CD8-positive, alpha-beta memory T cell (primary cell): ENCODE measurements around the gene SNX22. TPM values are rescaled to one million over a fixed set of nuclear protein-coding genes. Genes with fewer than 3 reads are reported as not detected.

Experiments
- CTCF ChIA-PET: fragments of 350-600 bp; sonication (Branson Sonifier 250); formaldehyde crosslinking; loops from one replicate; lab custom pipeline; 2021; ENCODE audit warnings: antibody characterized with exemption; lab: Charles Lee
- POLR2A ChIA-PET: fragments of 350-600 bp; sonication (Branson Sonifier 250); formaldehyde crosslinking; loops from one replicate; lab custom pipeline; 2021; ENCODE audit warnings: antibody characterized with exemption; lab: Charles Lee
- DNase-seq, 5 donors: peaks; one replicate each; pipeline versions ENCODE4 v3.0.0 to v3.0.0-alpha.2; 2020 to 2022; ENCODE audit warnings: mixed read lengths in 1 of 5
- H3K27ac ChIP-seq: one replicate; pipeline ENCODE4 v1.7.0; 2013; ENCODE audit warnings: low read depth, mild to moderate bottlenecking, low read length, moderate library complexity
- H3K27me3 ChIP-seq: 2 replicates; pipeline ENCODE4 v1.7.0; 2013; ENCODE audit warnings: low read length, mild to moderate bottlenecking; ENCODE audit not compliant: insufficient read depth, poor library complexity, severe bottlenecking
- H3K36me3 ChIP-seq: 2 replicates; pipeline ENCODE4 v1.7.0; 2013; ENCODE audit warnings: mild to moderate bottlenecking, low read length, moderate library complexity; ENCODE audit not compliant: insufficient read depth
- H3K4me1 ChIP-seq: 2 replicates; pipeline ENCODE4 v1.7.0; 2013; ENCODE audit warnings: mild to moderate bottlenecking, low read length, moderate library complexity; ENCODE audit not compliant: insufficient read depth
- H3K4me3 ChIP-seq: 2 replicates; pipeline ENCODE4 v1.7.0; 2013; ENCODE audit warnings: mild to moderate bottlenecking, low read length
- H3K9me3 ChIP-seq: 2 replicates; pipeline ENCODE4 v1.7.0; 2013; ENCODE audit warnings: mild to moderate bottlenecking, low read length
- H3K27ac Mint-ChIP-seq, 8 donors: one replicate each; pipeline ENCODE4 v1.8.0; 2020 to 2021; ENCODE audit warnings: mixed read lengths in 8 of 8, mild to moderate bottlenecking in 6 of 8, inconsistent platforms in 3 of 8, moderate library complexity in 3 of 8
- H3K27me3 Mint-ChIP-seq, 2 donors: one replicate each; pipeline ENCODE4 v1.8.0; 2020 to 2021; ENCODE audit warnings: mixed read lengths in 2 of 2, mild to moderate bottlenecking in 1 of 2, moderate library complexity in 1 of 2
- H3K36me3 Mint-ChIP-seq, 3 donors: one replicate each; pipeline ENCODE4 v1.8.0; 2020 to 2021; ENCODE audit warnings: mixed read lengths in 3 of 3, inconsistent platforms in 1 of 3, mild to moderate bottlenecking in 1 of 3
- H3K4me1 Mint-ChIP-seq, 3 donors: one replicate each; pipeline ENCODE4 v1.8.0; 2020 to 2021; ENCODE audit warnings: mixed read lengths in 3 of 3, inconsistent platforms in 1 of 3, mild to moderate bottlenecking in 1 of 3
- H3K4me3 Mint-ChIP-seq, 7 donors: one replicate each; pipeline ENCODE4 v1.8.0; 2020 to 2021; ENCODE audit warnings: mixed read lengths in 7 of 7, mild to moderate bottlenecking in 6 of 7, moderate library complexity in 4 of 7, inconsistent platforms in 2 of 7
- H3K9me3 Mint-ChIP-seq, 5 donors: one replicate each; pipeline ENCODE4 v1.8.0; 2020 to 2022; ENCODE audit warnings: mixed read lengths in 5 of 5, mild to moderate bottlenecking in 3 of 5, moderate library complexity in 2 of 5, inconsistent platforms in 1 of 5
- polyA plus RNA-seq: library from polyadenylated mRNA; unstranded; fragments of 300-500 nt; fragmentation: Illumina TruSeq; gene quantifications from one replicate; pipeline ENCODE4 v1.2.3, GENCODE V29; 2021
- total RNA-seq, 2 experiments: library from RNA; stranded (reverse); gene quantifications; one replicate each; pipeline ENCODE4 v1.2.3, GENCODE V29; 2021

The SNX22 gene
- total and polyA plus RNA-seq, 3 experiments from 2014 or later: 0.40 to 0.90 (median 0.61) TPM

DNA sequence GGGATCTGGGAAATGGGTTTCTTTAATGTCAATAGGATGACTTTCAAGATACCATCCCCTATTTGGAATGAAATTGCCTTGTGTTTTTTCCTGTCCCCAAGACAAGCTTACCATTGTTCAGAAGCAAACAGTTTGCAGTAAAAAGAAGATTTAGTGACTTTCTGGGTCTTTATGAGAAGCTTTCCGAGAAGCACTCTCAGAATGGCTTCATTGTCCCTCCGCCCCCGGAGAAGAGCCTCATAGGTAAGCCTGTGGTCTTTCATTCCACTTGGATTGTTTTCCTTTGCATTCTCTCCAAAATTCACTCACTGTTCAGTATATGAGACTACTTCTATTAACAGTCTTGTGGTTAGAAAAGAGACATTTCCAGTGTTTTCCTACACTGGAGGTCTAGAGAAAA lies 25.6 kb upstream of the SNX22 start:
- Mint-ChIP-seq H3K27me3 (no peaks in the 10 kb centered on the region), H3K4me3 (no peak overlapping the region), H3K27ac (peak overlapping the region in 3 of 8 donors; percentile 15 to 64 (median 29)), H3K36me3 (peaks cover 5 to 91% (median 34%) of the 10 kb centered on the region in 3 donors), H3K4me1 (peaks cover 0 to 3% (median 0%) of the 10 kb centered on the region in 3 donors), H3K9me3 (no peaks in the 10 kb centered on the region)
- peaks cover 78% of the 10 kb centered on the region for H3K36me3 ChIP-seq
- no peak overlapping the region for H3K4me3 ChIP-seq
- H3K4me1 ChIP-seq: no peaks in the 10 kb centered on the region
- no peaks in the 10 kb centered on the region for H3K9me3 ChIP-seq
- DNase-seq: no peak
- CTCF ChIA-PET: no interaction called here
- POLR2A ChIA-PET: no interaction called here
- H3K27ac ChIP-seq: no peak overlapping the region
- H3K27me3 ChIP-seq: no peaks in the 10 kb centered on the region

- POLR2A ChIA-PET: no interaction called here
- no peaks in the 10 kb centered on the region for H3K27me3 Mint-ChIP-seq
- H3K36me3 ChIP-seq: peaks cover 79% of the 10 kb centered on the region
Measured at GRCh38 chr15:64127521-64128270, 23.8 kb upstream of the SNX22 start.

DNA sequence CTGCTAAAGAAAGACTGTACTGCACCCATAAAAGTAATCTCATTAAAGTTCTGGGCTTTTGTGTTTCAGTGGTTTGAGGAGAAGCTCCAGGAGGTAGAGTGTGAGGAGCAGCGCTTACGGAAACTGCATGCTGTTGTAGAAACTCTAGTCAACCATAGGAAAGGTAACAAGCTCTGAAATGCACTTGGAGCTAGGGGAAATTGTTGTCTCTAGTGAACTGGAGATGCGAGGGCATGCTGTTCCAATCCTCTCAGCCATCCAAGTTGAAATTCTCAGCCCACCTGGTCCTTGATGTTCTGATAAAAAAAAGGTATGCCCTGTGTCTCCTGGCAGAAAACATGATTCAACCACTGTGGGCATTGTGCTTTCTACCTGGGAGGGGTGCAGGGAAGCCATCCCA lies 21.4 kb upstream of the SNX22 start:
- Mint-ChIP-seq H3K27me3 (no peaks in the 10 kb centered on the region), H3K9me3 (no peaks in the 10 kb centered on the region), H3K4me1 (peaks cover 0 to 3% (median 0%) of the 10 kb centered on the region in 3 donors), H3K27ac (no peak overlapping the region), H3K36me3 (peaks cover 0 to 93% (median 34%) of the 10 kb centered on the region in 3 donors), H3K4me3 (no peak overlapping the region)
- DNase-seq: no peak
- Histone ChIP-seq H3K27ac (no peak overlapping the region), H3K27me3 (no peaks in the 10 kb centered on the region), H3K4me1 (no peaks in the 10 kb centered on the region), H3K36me3 (peaks cover 76% of the 10 kb centered on the region), H3K9me3 (no peaks in the 10 kb centered on the region), H3K4me3 (no peak overlapping the region)
- POLR2A ChIA-PET: no interaction called here
- CTCF ChIA-PET: no interaction called here

More at GRCh38 chr15:64127521-64128270, 23.8 kb upstream of the SNX22 start:
- H3K9me3 Mint-ChIP-seq: no peaks in the 10 kb centered on the region
- CTCF ChIA-PET: no interaction called here
- H3K4me3 ChIP-seq: no peak overlapping the region
- no peak overlapping the region for H3K4me3 Mint-ChIP-seq
- no peaks in the 10 kb centered on the region for H3K27me3 ChIP-seq
- no peaks in the 10 kb centered on the region for H3K4me1 ChIP-seq
- H3K4me1 Mint-ChIP-seq: peaks cover 0 to 3% (median 0%) of the 10 kb centered on the region in 3 donors
- H3K27ac Mint-ChIP-seq: peak overlapping the region in 1 of 8 donors; percentile 72
- H3K9me3 ChIP-seq: no peaks in the 10 kb centered on the region
- DNase-seq: no peak
- H3K27ac ChIP-seq: no peak overlapping the region
- H3K36me3 Mint-ChIP-seq: peaks cover 0 to 92% (median 40%) of the 10 kb centered on the region in 3 donors

- Histone ChIP-seq H3K36me3 (peaks cover 79% of the 10 kb centered on the region), H3K27me3 (no peaks in the 10 kb centered on the region), H3K27ac (no peak overlapping the region), H3K4me1 (no peaks in the 10 kb centered on the region), H3K4me3 (no peak overlapping the region), H3K9me3 (no peaks in the 10 kb centered on the region)
- CTCF ChIA-PET: interaction anchor here (1.1 kb wide), 1 partner anchor 22 kb away, joined by 5 read pairs; no protein-coding TSS in a partner anchor
- H3K36me3 Mint-ChIP-seq: peaks cover 2 to 93% (median 32%) of the 10 kb centered on the region in 3 donors
- H3K27me3 Mint-ChIP-seq: no peaks in the 10 kb centered on the region
- DNase-seq: no peak
- no peak overlapping the region for H3K4me3 Mint-ChIP-seq
- no peaks in the 10 kb centered on the region for H3K9me3 Mint-ChIP-seq
- H3K27ac Mint-ChIP-seq: peak overlapping the region in 1 of 8 donors; percentile 56
- no peaks in the 10 kb centered on the region for H3K4me1 Mint-ChIP-seq
- POLR2A ChIA-PET: interaction anchor here (1.1 kb wide), 1 partner anchor 31 kb away, joined by 4 read pairs; the partner anchor contains the start of gene PPIB
Measured at GRCh38 chr15:64131547-64131946, 20.0 kb upstream of the SNX22 start.

DNA sequence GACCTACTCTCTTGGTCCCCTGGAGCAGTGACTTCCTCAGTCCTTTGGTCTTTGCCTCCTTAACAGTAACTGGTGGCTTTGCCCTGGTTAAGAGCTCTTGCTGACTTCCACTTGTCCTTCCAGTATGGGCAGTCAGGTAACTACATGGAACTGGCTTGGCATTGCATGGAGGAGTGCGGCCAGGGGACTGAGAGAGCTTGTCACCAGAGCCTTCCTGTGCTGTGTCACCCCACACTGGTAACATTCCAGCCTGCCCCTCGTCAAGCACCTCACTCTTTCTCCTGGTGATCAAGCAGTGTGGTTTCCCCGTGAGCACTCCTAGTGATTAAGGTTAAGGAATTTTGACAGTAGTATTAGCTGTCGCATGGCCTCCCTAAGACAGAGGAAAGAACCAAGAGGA lies 19.3 kb upstream of the SNX22 start:
- H3K36me3 Mint-ChIP-seq: peaks cover 5 to 94% (median 36%) of the 10 kb centered on the region in 3 donors
- H3K4me3 Mint-ChIP-seq: no peak overlapping the region
- Histone ChIP-seq H3K27me3 (no peaks in the 10 kb centered on the region), H3K36me3 (peaks cover 80% of the 10 kb centered on the region), H3K4me3 (no peak overlapping the region), H3K9me3 (no peaks in the 10 kb centered on the region), H3K4me1 (no peaks in the 10 kb centered on the region), H3K27ac (no peak overlapping the region)
- no peaks in the 10 kb centered on the region for H3K27me3 Mint-ChIP-seq
- DNase-seq: no peak
- POLR2A ChIA-PET: no interaction called here
- H3K9me3 Mint-ChIP-seq: no peaks in the 10 kb centered on the region
- H3K27ac Mint-ChIP-seq: peak overlapping the region in 3 of 8 donors; percentile 56 to 74 (median 58)
- H3K4me1 Mint-ChIP-seq: no peaks in the 10 kb centered on the region
- CTCF ChIA-PET: interaction anchor here (1.1 kb wide), 2 partner anchors 11 to 21 kb away, joined by 3 to 5 read pairs; no protein-coding TSS in a partner anchor

GRCh38 chr15:64133623-64134344 lies 17.7 kb upstream of the SNX22 start:
- no peaks in the 10 kb centered on the region for H3K9me3 Mint-ChIP-seq
- H3K4me1 Mint-ChIP-seq: no peaks in the 10 kb centered on the region
- Histone ChIP-seq H3K27me3 (no peaks in the 10 kb centered on the region), H3K4me3 (no peak overlapping the region), H3K36me3 (peaks cover 73% of the 10 kb centered on the region), H3K9me3 (no peaks in the 10 kb centered on the region), H3K4me1 (no peaks in the 10 kb centered on the region), H3K27ac (no peak overlapping the region)
- peaks cover 0 to 1% of the 10 kb centered on the region in 2 donors for H3K27me3 Mint-ChIP-seq
- POLR2A ChIA-PET: no interaction called here
- no peak for DNase-seq
- CTCF ChIA-PET: interaction anchor here (2.0 to 2.1 kb wide), 2 partner anchors 11 to 19 kb away, joined by 5 to 11 read pairs; no protein-coding TSS in a partner anchor
- H3K4me3 Mint-ChIP-seq: no peak overlapping the region
- no peak overlapping the region for H3K27ac Mint-ChIP-seq
- H3K36me3 Mint-ChIP-seq: peaks cover 5 to 94% (median 29%) of the 10 kb centered on the region in 3 donors

- ChIA-PET CTCF (interaction anchor here (2.0 to 2.1 kb wide), 2 partner anchors 10 to 19 kb away, joined by 5 to 11 read pairs; no protein-coding TSS in a partner anchor), POLR2A (no interaction called here)
- Mint-ChIP-seq H3K4me1 (no peaks in the 10 kb centered on the region), H3K27ac (peak overlapping the region in 1 of 8 donors; percentile 54), H3K27me3 (peaks cover 0 to 1% of the 10 kb centered on the region in 2 donors), H3K4me3 (no peak overlapping the region), H3K9me3 (no peaks in the 10 kb centered on the region), H3K36me3 (peaks cover 5 to 92% (median 29%) of the 10 kb centered on the region in 3 donors)
- Histone ChIP-seq H3K9me3 (no peaks in the 10 kb centered on the region), H3K36me3 (peaks cover 69% of the 10 kb centered on the region), H3K27ac (no peak overlapping the region), H3K27me3 (no peaks in the 10 kb centered on the region), H3K4me3 (no peak overlapping the region), H3K4me1 (no peaks in the 10 kb centered on the region)
- no peak for DNase-seq
Measured at GRCh38 chr15:64134345-64134829, 17.1 kb upstream of the SNX22 start.
